Activated CD8-positive, alpha-beta memory T cell treated with anti-CD3 and anti-CD28 coated beads, Interleukin-2, amount 50 U/mL, for 4 hours (primary cell): ENCODE measurements around the gene OR10G7.
"Not testable (repeated sequence)": the region's sequence is repeated elsewhere in the genome, so short reads cannot be mapped to it uniquely, and the experiment has no call there.

Source experiments
- DNase-seq: peaks from one replicate; pipeline ENCODE4 v3.0.0-alpha.2; 2020

OR10G7 gene

DNA sequence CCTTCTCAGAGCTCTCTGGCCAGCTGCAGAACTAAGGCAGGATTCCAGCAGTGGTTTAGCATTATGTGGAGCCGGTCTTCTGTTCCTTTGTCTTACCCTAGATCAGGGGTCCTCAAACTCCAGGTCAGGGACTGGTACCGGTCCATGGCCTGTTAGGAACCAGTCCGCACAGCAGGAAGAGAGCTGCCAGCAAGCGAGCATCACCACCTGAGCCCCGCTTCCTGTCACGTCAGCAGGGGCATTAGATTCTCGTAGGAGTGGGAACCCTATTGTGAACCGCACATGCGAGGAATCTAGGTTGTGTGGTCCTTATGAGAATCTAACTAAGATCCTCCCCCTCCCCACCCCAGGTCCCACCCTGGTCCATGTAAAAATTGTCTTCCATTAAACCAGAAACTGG, 1.6 kb downstream of the OR10G7 start:
- DNase-seq = no peak

DNA sequence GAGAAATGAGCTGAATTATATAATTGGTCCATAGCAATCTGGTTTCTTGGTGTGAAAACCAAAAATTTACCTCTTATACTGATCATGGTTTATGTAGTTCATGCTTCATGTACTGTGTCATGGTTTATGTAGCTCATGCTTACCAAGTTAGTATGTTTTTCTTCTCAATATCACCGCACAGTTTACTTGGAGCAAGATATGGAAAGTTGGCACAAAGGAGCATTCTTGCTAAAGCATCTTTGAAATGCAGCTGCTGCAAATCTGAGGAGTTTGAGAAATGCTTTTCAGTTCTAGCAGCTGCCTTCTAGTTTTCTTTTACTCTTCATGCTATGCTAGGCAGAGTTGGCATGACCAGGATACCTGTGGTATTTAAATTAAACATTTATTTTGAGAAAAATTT, 4.5 kb downstream of the OR10G7 start:
- no peak for DNase-seq

DNA sequence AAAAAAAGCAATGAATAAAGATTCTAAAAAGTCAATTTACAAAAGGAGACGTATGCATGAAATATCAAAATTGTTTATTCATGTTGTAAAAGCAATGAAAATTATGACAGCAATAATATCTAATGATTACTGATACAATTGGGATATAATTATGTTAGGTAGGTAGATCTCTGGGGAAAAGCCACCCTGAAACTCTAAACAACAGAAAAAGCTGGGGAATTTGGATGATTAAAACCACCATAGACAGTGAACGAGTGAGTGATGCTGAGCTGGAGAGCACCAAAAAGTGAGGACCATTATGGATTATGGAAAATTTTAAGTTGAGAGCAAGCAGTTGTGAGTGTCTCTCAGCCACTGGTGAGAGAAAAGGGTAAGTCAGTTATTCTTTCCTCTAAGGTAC, 14.6 kb downstream of the OR10G7 start, which contains the start of gene OR10G8:
Gene OR10G8, plus strand, starts transcription at position 301 of the 400 bp plus-strand sequence. CDS start 2,825 bp downstream, outside the sequence.
- no peak for DNase-seq

DNA sequence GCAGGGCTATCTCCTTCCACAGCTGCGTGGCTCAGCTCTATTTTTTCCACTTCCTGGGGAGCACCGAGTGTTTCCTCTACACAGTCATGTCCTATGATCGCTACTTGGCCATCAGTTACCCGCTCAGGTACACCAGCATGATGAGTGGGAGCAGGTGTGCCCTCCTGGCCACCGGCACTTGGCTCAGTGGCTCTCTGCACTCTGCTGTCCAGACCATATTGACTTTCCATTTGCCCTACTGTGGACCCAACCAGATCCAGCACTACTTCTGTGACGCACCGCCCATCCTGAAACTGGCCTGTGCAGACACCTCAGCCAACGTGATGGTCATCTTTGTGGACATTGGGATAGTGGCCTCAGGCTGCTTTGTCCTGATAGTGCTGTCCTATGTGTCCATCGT, 25.3 kb downstream of the OR10G7 start:
- DNase-seq = not testable (repeated sequence)

DNA sequence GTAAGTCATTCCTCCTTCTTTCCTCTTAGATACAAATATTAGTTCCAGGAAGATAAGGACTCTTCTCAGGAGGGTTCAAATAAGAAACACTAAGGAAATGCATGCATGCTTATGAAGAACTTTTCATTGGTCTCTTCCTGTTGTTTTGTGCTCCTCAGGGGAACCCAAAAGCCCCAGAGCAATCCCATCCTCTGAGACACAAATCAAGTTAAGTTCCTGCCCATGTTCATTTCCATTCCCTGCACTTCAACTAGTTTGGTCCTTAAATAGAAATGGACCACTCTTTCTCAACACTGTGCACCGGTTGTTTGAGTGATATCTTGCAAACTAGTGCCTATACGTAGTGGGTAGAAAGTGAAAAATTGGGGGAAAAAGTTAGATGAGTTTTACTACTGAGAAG, 28.4 kb downstream of the OR10G7 start, which contains the start of gene OR10G4:
Gene OR10G4, plus strand, starts transcription at position 301 of the 400 bp plus-strand sequence. CDS start 2,578 bp downstream, outside the sequence.
- no peak for DNase-seq

DNA sequence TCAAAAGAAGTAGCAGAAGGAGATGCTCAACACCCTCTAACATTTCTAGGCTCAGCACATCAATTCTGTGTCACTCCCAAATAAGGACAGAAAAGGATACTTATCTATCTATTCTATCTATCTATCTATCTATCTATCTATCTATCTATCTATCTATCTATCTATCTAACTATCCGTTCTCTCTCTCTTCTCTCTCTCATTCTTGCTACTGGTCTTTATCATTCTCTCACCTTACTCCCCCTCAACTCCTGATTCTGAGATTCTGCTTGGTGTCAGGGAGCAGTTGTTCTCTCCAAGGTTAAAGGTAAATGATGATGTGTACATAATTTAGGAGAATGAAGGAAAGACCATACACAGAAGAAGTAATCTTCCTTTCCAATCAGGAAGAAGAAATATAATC, 46.0 kb downstream of the OR10G7 start, which contains the start of gene OR10G6:
Gene OR10G6, minus strand, starts transcription at position 43 of the 400 bp plus-strand sequence. Its CDS starts 0 bp downstream, at position 43.
- DNase-seq = no peak
